ENCODE data around the gene CELF4.

GRCh38 chr18:37584952-37585695 is 19.5 kb upstream of the CELF4 start:
- TF ChIP-seq EZH2phosphoT487 (IDR thresholded peaks at IDR 0.05; ENCODE audit: insufficient read depth, low read depth) (no peak), EZH2 (IDR thresholded peaks at IDR 0.05; ENCODE audit: insufficient read depth, poor library complexity, severe bottlenecking) (no peak)

Data from GM23248 (cell line).